GM12801 (cell line): ENCODE results near the gene CAPN7.

ENCODE experiments used
- CTCF ChIP-seq: IDR thresholded peaks from one replicate; pipeline ENCODE4 v1.5.1; 2011; ENCODE audit warnings: control low read depth; ENCODE audit not compliant: insufficient read length; ENCODE audit errors: extremely low read depth

Gene CAPN7

GRCh38 chr3:15297608-15298350 lies 91.7 kb downstream of the CAPN7 start:
- TF ChIP-seq CTCF = no peak

DNA sequence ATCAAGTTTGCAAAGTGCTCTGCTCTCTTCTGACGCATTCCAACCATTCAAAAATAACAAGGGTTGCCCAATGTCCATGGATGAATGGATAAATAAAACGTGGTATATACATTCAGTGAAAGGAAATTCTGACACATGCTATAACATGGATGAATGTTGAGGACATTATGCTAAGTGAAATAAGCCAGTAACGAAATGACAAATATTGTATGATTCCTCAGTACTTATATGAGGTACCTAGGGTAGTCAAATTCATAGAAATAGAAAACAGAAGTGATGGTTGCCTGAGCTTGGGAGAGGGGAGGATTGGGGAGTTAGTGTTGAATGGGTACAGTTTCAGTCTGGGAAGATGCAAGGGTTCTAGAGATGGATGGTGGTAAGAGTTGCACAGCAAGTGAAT lies 92.5 kb downstream of the CAPN7 start:
- TF ChIP-seq CTCF = no peak

- TF ChIP-seq CTCF = no peak
Measured at GRCh38 chr3:15299036-15299435, 93.0 kb downstream of the CAPN7 start.

DNA sequence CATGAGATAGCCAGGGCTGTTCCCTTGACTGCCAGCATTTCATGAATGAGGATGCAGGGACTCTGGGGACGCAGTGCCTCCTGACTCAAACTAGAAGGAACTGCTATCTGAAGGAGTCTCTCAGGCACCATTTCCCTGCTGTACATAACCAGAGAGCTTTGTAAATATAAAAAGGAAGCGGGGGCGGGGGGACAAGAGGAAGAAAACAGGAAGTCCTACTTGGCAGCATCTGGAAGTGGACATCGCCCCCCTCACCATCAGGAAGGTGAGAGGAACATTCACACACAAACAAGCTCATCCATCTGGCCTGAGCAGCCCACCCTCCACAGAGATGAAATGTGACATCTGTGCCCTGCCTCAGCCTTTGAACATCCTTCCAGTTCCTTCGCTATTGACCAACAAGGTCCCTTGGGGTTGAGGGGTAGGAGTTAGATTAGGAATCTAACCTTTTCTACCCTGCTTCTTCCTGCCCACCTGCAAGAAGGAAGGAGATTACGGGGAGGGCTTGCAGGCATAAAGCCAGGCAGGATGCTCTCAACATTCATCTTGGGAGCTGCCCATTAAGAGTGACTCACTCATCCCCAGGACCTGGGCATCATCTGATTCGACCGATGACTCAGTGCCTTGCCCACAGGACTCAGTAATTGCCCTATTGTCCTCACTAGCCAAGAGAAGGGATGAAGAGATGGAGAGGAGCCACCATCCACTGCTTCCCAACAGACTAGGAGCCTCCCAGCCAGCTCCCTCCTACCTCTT lies 94.5 kb downstream of the CAPN7 start:
- no peak for TF ChIP-seq CTCF

DNA sequence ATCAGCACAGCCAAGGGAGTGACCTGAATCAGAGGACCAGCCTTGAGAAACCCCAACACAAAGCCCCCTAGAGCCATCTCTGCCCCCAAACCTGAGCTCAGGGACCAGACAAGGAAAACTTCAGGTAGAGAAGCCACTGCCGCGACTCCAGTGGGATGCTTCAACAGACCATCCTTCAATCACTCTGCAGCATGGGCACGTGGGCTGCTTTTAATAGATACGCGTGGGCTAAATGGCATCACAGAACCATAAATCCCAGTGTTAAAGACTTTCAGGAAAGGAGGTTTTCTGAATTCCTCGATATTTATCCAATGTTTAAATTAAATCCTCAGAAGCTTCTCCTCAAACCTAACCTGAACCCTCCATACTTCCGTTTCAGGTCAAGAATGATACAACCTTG lies 95.7 kb downstream of the CAPN7 start:
- no peak for TF ChIP-seq CTCF
